Mammary epithelial cell (primary cell): ENCODE results near the gene PAPSS2.

Source experiments
- EZH2 ChIP-seq: IDR thresholded peaks from 2 replicates; pipeline ENCODE4 v1.6.1; 2012; ENCODE audit warnings: low read length, inconsistent platforms, borderline replicate concordance
- TF ChIP-seq, protein P1 (sequence below), 2 donors: IDR thresholded peaks in 1 of 2; conservative IDR thresholded peaks in 1 of 2; 2 replicates each; pipeline ENCODE4 v1.5.1; 2011 to 2012; ENCODE audit warnings: inconsistent platforms in 2 of 2, low read length in 2 of 2, mild to moderate bottlenecking in 2 of 2, control low read depth in 1 of 2, low read depth in 1 of 2; ENCODE audit not compliant: insufficient read depth in 1 of 2; ENCODE audit errors: extremely low read depth in 1 of 2

DNA sequence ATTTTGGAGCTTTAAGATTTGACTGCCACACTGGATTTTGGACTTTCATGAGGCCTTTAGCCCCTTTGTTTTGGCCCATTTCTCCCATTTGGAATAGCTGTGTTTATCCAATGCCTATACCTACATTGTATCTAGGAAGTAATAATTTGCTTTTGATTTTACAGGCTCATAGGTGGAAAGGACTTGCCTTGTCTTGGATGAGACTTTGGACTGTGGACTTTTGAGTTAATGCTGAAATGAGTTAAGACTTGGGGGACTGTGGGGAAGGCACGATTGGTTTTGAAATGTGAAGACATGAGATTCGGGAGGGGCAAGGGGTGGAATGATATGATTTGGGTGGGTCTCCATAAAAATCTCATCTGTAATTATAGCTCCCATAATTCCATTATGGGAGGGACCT is 47.6 kb upstream of the PAPSS2 start:
- TF ChIP-seq, protein P1, sequence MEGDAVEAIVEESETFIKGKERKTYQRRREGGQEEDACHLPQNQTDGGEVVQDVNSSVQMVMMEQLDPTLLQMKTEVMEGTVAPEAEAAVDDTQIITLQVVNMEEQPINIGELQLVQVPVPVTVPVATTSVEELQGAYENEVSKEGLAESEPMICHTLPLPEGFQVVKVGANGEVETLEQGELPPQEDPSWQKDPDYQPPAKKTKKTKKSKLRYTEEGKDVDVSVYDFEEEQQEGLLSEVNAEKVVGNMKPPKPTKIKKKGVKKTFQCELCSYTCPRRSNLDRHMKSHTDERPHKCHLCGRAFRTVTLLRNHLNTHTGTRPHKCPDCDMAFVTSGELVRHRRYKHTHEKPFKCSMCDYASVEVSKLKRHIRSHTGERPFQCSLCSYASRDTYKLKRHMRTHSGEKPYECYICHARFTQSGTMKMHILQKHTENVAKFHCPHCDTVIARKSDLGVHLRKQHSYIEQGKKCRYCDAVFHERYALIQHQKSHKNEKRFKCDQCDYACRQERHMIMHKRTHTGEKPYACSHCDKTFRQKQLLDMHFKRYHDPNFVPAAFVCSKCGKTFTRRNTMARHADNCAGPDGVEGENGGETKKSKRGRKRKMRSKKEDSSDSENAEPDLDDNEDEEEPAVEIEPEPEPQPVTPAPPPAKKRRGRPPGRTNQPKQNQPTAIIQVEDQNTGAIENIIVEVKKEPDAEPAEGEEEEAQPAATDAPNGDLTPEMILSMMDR (conservative IDR thresholded peaks at IDR 0.05 in 1 of 2, IDR thresholded peaks at IDR 0.05 in 1 of 2; ENCODE audit: extremely low read depth in 1 of 2, insufficient read depth in 1 of 2, low read depth in 1 of 2, low read length in 2 of 2) = no peak
- no peak for TF ChIP-seq EZH2
